GM23338 (cell line): ENCODE data around the gene RYR2. TPM values are rescaled to one million over a fixed set of nuclear protein-coding genes. Genes with fewer than 3 reads are reported as not detected.
A peak's percentile ranks its signal among the peaks of the same experiment; 100 is the strongest.

Experiments
- ATAC-seq: fragments of 200-7000 bp; cut with Tn5 transposase; 3 replicates; pipeline ENCODE4 v1.9.1; 2020
- DNase-seq: peaks from one replicate; pipeline ENCODE4 v3.0.0-alpha.2; 2015; ENCODE audit warnings: low spot score
- H2AFZ ChIP-seq: fragments of 200-600 bp; sonication (generic); 2 replicates; pipeline ENCODE4 v1.8.0; 2016; ENCODE audit warnings: antibody characterized with exemption, mild to moderate bottlenecking, moderate library complexity
- H3F3A ChIP-seq: fragments of 200-600 bp; sonication (generic); replicated peaks from 2 replicates; pipeline ENCODE4 v1.8.0; 2017; ENCODE audit warnings: antibody characterized with exemption, mixed run types, low read depth
- H3K27ac ChIP-seq: fragments of 200-600 bp; sonication (generic); 2 replicates; pipeline ENCODE4 v1.6.1; 2016; ENCODE audit warnings: low read depth
- H3K27me3 ChIP-seq: fragments of 200-600 bp; sonication (generic); 2 replicates; pipeline ENCODE4 v1.8.0; 2016; ENCODE audit warnings: mild to moderate bottlenecking, mixed run types, moderate library complexity; ENCODE audit not compliant: insufficient read depth
- H3K36me3 ChIP-seq: fragments of 200-600 bp; sonication (generic); 2 replicates; pipeline ENCODE4 v1.8.0; 2016; ENCODE audit warnings: mild to moderate bottlenecking; ENCODE audit not compliant: insufficient read depth
- H3K4me1 ChIP-seq: fragments of 200-600 bp; sonication (generic); 2 replicates; pipeline ENCODE4 v1.8.0; 2016; ENCODE audit warnings: mild to moderate bottlenecking, moderate library complexity; ENCODE audit not compliant: insufficient read depth
- H3K4me2 ChIP-seq: fragments of 200-600 bp; sonication (generic); 2 replicates; pipeline ENCODE4 v1.7.1; 2017; ENCODE audit warnings: mixed run types
- H3K4me3 ChIP-seq: fragments of 200-600 bp; sonication (generic); 2 replicates; pipeline ENCODE4 v1.6.1; 2016; ENCODE audit warnings: mixed run types
- H3K79me2 ChIP-seq: fragments of 200-600 bp; sonication (generic); replicated peaks from 2 replicates; pipeline ENCODE4 v1.8.0; 2017; ENCODE audit warnings: mild to moderate bottlenecking; ENCODE audit not compliant: insufficient read depth
- H3K9me2 ChIP-seq: fragments of 200-600 bp; sonication (generic); 2 replicates; pipeline ENCODE4 v1.8.0; 2017; ENCODE audit not compliant: insufficient read depth
- H4K20me1 ChIP-seq: fragments of 200-600 bp; sonication (generic); replicated peaks from 2 replicates; pipeline ENCODE4 v1.8.0; 2017; ENCODE audit warnings: mild to moderate bottlenecking; ENCODE audit not compliant: insufficient read depth
- H3K27ac Mint-ChIP-seq: 2 replicates; pipeline ENCODE4 v1.8.0; 2020; ENCODE audit warnings: inconsistent platforms, mild to moderate bottlenecking, moderate library complexity, mixed read lengths
- H3K27me3 Mint-ChIP-seq: 3 replicates; pipeline ENCODE4 v1.8.0; 2022; ENCODE audit warnings: low read depth, mild to moderate bottlenecking, moderate library complexity, mixed read lengths, inconsistent platforms; ENCODE audit not compliant: insufficient read depth, poor library complexity
- H3K36me3 Mint-ChIP-seq: 3 replicates; pipeline ENCODE4 v1.8.0; 2021; ENCODE audit warnings: low read depth, mild to moderate bottlenecking, inconsistent platforms, moderate library complexity, mixed read lengths
- H3K4me1 Mint-ChIP-seq: 3 replicates; pipeline ENCODE4 v1.8.0; 2020; ENCODE audit warnings: mild to moderate bottlenecking, inconsistent platforms, mixed read lengths
- H3K4me3 Mint-ChIP-seq: 3 replicates; pipeline ENCODE4 v1.8.0; 2021; ENCODE audit warnings: moderate library complexity, mild to moderate bottlenecking, inconsistent platforms, mixed read lengths
- H3K9me3 Mint-ChIP-seq: 3 replicates; pipeline ENCODE4 v1.8.0; 2020; ENCODE audit warnings: moderate library complexity, mild to moderate bottlenecking, inconsistent platforms, mixed read lengths
- CREB1 ChIP-seq: fragments of 250-450 bp; sonication (Bioruptor Pico); IDR thresholded peaks from 2 replicates; pipeline ENCODE4 v1.5.0; 2020; ENCODE audit warnings: low read depth, mild to moderate bottlenecking, moderate library complexity
- EZH2phosphoT487 ChIP-seq: fragments of 200-600 bp; sonication (generic); IDR thresholded peaks from one replicate; pipeline ENCODE4 v1.8.1; 2018; ENCODE audit warnings: antibody characterized with exemption; ENCODE audit not compliant: unreplicated experiment
- JUNB ChIP-seq: IDR thresholded peaks from one replicate; pipeline ENCODE4 v1.6.1; 2016; ENCODE audit warnings: antibody characterized with exemption; ENCODE audit not compliant: unreplicated experiment
- REST ChIP-seq: IDR thresholded peaks from one replicate; pipeline ENCODE4 v1.6.1; 2018; ENCODE audit warnings: antibody characterized with exemption; ENCODE audit not compliant: unreplicated experiment
- STAT1 ChIP-seq: IDR thresholded peaks from one replicate; pipeline ENCODE4 v1.6.1; 2016; ENCODE audit warnings: antibody characterized with exemption; ENCODE audit not compliant: unreplicated experiment
- ZNF331 ChIP-seq: fragments of 250-450 bp; sonication (Bioruptor Pico); IDR thresholded peaks from 2 replicates; pipeline ENCODE4 v1.5.0; 2020; ENCODE audit warnings: low read depth, mild to moderate bottlenecking, moderate library complexity
- polyA plus RNA-seq: library from polyadenylated mRNA; unstranded; fragments of >200 nt; fragmentation: Nextera tagmentation; extraction: Ambion mirVana; gene quantifications from 2 replicates; pipeline ENCODE4 v1.2.1, GENCODE V29; 2016
- total RNA-seq: library from RNA; depleted of rRNA; stranded (reverse); fragments of >200 nt; shearing (Covaris generic); gene quantifications from 2 replicates; pipeline ENCODE4 v1.2.3, GENCODE V29; 2014
- TF ChIP-seq, protein P1 (sequence below): fragments of 250-450 bp; sonication (Bioruptor Pico); IDR thresholded peaks from 2 replicates; pipeline ENCODE4 v1.5.0; 2020; ENCODE audit warnings: mild to moderate bottlenecking, moderate library complexity

Gene RYR2
- total and polyA plus RNA-seq, 2 experiments from 2014 or later = 8.9 to 10.0 TPM

- Histone ChIP-seq H3K4me2 (no peak overlapping the region), H3F3A (no peaks in the 10 kb centered on the region), H3K4me3 (no peak overlapping the region), H3K27ac (peak overlapping the region; percentile 55; the same call in 1 of the 2 replicates), H2AFZ (no peak overlapping the region), H3K4me1 (no peaks in the 10 kb centered on the region), H3K36me3 (no peaks in the 10 kb centered on the region), H3K27me3 (no peaks in the 10 kb centered on the region), H4K20me1 (no peaks in the 10 kb centered on the region), H3K79me2 (0 out of 2 replicates have a peak, but pooled peaks cover 5% of the 10 kb centered on the region), H3K9me2 (no peaks in the 10 kb centered on the region)
- H3K36me3 Mint-ChIP-seq = no peaks in the 10 kb centered on the region
- no peak overlapping the region for H3K4me3 Mint-ChIP-seq
- no peak overlapping the region for H3K27ac Mint-ChIP-seq
- H3K27me3 Mint-ChIP-seq = peaks cover 11% of the 10 kb centered on the region
- DNase-seq (no peak), ATAC-seq (no peak)
- H3K9me3 Mint-ChIP-seq = no peaks in the 10 kb centered on the region
- TF ChIP-seq ZNF331 (CRISPR knock-in tag) = no peak
- TF ChIP-seq CREB1 = no peak
- TF ChIP-seq, protein P1, sequence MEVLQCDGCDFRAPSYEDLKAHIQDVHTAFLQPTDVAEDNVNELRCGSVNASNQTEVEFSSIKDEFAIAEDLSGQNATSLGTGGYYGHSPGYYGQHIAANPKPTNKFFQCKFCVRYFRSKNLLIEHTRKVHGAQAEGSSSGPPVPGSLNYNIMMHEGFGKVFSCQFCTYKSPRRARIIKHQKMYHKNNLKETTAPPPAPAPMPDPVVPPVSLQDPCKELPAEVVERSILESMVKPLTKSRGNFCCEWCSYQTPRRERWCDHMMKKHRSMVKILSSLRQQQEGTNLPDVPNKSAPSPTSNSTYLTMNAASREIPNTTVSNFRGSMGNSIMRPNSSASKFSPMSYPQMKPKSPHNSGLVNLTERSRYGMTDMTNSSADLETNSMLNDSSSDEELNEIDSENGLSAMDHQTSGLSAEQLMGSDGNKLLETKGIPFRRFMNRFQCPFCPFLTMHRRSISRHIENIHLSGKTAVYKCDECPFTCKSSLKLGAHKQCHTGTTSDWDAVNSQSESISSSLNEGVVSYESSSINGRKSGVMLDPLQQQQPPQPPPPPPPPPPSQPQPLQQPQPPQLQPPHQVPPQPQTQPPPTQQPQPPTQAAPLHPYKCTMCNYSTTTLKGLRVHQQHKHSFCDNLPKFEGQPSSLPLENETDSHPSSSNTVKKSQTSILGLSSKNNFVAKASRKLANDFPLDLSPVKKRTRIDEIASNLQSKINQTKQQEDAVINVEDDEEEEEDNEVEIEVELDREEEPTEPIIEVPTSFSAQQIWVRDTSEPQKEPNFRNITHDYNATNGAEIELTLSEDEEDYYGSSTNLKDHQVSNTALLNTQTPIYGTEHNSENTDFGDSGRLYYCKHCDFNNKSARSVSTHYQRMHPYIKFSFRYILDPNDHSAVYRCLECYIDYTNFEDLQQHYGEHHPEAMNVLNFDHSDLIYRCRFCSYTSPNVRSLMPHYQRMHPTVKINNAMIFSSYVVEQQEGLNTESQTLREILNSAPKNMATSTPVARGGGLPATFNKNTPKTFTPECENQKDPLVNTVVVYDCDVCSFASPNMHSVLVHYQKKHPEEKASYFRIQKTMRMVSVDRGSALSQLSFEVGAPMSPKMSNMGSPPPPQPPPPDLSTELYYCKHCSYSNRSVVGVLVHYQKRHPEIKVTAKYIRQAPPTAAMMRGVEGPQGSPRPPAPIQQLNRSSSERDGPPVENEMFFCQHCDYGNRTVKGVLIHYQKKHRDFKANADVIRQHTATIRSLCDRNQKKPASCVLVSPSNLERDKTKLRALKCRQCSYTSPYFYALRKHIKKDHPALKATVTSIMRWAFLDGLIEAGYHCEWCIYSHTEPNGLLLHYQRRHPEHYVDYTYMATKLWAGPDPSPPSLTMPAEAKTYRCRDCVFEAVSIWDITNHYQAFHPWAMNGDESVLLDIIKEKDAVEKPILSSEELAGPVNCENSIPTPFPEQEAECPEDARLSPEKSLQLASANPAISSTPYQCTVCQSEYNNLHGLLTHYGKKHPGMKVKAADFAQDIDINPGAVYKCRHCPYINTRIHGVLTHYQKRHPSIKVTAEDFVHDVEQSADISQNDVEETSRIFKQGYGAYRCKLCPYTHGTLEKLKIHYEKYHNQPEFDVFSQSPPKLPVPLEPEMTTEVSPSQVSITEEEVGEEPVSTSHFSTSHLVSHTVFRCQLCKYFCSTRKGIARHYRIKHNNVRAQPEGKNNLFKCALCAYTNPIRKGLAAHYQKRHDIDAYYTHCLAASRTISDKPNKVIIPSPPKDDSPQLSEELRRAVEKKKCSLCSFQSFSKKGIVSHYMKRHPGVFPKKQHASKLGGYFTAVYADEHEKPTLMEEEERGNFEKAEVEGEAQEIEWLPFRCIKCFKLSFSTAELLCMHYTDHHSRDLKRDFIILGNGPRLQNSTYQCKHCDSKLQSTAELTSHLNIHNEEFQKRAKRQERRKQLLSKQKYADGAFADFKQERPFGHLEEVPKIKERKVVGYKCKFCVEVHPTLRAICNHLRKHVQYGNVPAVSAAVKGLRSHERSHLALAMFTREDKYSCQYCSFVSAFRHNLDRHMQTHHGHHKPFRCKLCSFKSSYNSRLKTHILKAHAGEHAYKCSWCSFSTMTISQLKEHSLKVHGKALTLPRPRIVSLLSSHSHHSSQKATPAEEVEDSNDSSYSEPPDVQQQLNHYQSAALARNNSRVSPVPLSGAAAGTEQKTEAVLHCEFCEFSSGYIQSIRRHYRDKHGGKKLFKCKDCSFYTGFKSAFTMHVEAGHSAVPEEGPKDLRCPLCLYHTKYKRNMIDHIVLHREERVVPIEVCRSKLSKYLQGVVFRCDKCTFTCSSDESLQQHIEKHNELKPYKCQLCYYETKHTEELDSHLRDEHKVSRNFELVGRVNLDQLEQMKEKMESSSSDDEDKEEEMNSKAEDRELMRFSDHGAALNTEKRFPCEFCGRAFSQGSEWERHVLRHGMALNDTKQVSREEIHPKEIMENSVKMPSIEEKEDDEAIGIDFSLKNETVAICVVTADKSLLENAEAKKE (CRISPR knock-in tag) = no peak
- no peak for TF ChIP-seq JUNB
- no peak for TF ChIP-seq EZH2phosphoT487
- TF ChIP-seq STAT1 = no peak
- no peak for TF ChIP-seq REST
- no peaks in the 10 kb centered on the region for H3K4me1 Mint-ChIP-seq
Observed at GRCh38 chr1:237269938-237270337, 228.0 kb downstream of the RYR2 start.
